Osteoblast (primary cell): ENCODE results near the gene SLC17A7. TPM values are rescaled to one million over a fixed set of nuclear protein-coding genes. Genes with fewer than 3 reads are reported as not detected.

Experiments used
- DNase-seq: peaks from one replicate; pipeline ENCODE4 v3.0.0; 2011; ENCODE audit warnings: low spot score, mixed read lengths; ENCODE audit not compliant: insufficient read length; ENCODE audit errors: missing footprints
- H2AFZ ChIP-seq: 2 replicates; pipeline ENCODE4 v1.6.0; 2011; ENCODE audit warnings: mild to moderate bottlenecking, low read length
- H3K27ac ChIP-seq: 2 replicates; pipeline ENCODE4 v1.5.1; 2011; ENCODE audit warnings: mild to moderate bottlenecking, low read depth, low read length, moderate library complexity
- H3K27me3 ChIP-seq: 2 replicates; pipeline ENCODE4 v1.6.0; 2012; ENCODE audit warnings: mild to moderate bottlenecking, control low read depth, inconsistent platforms, low read length, moderate library complexity; ENCODE audit not compliant: insufficient read depth
- H3K36me3 ChIP-seq: 2 replicates; pipeline ENCODE4 v1.5.1; 2011; ENCODE audit warnings: mild to moderate bottlenecking, low read length, control low read depth, moderate library complexity; ENCODE audit not compliant: insufficient read depth
- H3K4me1 ChIP-seq: 2 replicates; pipeline ENCODE4 v1.5.1; 2011; ENCODE audit warnings: mild to moderate bottlenecking, low read length, control low read depth, moderate library complexity; ENCODE audit not compliant: insufficient read depth
- H3K4me2 ChIP-seq: 2 replicates; pipeline ENCODE4 v1.6.0; 2011; ENCODE audit warnings: mild to moderate bottlenecking, low read length; ENCODE audit not compliant: insufficient read depth
- H3K4me3 ChIP-seq: fragments of 200-600 bp; sonication (generic); 3 replicates; pipeline ENCODE4 v1.5.1; 2012; ENCODE audit warnings: mild to moderate bottlenecking, low read length, inconsistent platforms; ENCODE audit not compliant: insufficient read depth
- H3K79me2 ChIP-seq: 2 replicates; pipeline ENCODE4 v1.6.0; 2012; ENCODE audit warnings: mild to moderate bottlenecking, low read length, control low read depth, inconsistent platforms; ENCODE audit not compliant: insufficient read depth
- H3K9me3 ChIP-seq: 2 replicates; pipeline ENCODE4 v1.5.1; 2011; ENCODE audit warnings: low read depth, low read length, control low read depth
- H4K20me1 ChIP-seq: 2 replicates; pipeline ENCODE4 v1.6.0; 2012; ENCODE audit warnings: mild to moderate bottlenecking, low read length, control low read depth; ENCODE audit not compliant: insufficient read depth
- total RNA-seq: library from RNA; depleted of rRNA; stranded (reverse); fragments of >200 nt; gene quantifications from 2 replicates; pipeline ENCODE4 v1.2.3, GENCODE V29; 2012
- TF ChIP-seq, protein P1 (sequence below): IDR thresholded peaks from 2 replicates; pipeline ENCODE4 v1.5.1; 2011; ENCODE audit warnings: mild to moderate bottlenecking, low read depth, low read length, moderate library complexity; ENCODE audit errors: extremely low read depth

SLC17A7 gene
- total RNA-seq, 1 donor = under 0.01 TPM

- Histone ChIP-seq H3K27ac (no peak overlapping the region), H3K4me2 (no peak overlapping the region), H4K20me1 (no peaks in the 10 kb centered on the region), H3K4me3 (no peak overlapping the region), H3K79me2 (no peaks in the 10 kb centered on the region), H3K9me3 (no peaks in the 10 kb centered on the region), H3K27me3 (no peaks in the 10 kb centered on the region), H3K4me1 (no peaks in the 10 kb centered on the region), H3K36me3 (no peaks in the 10 kb centered on the region), H2AFZ (no peak overlapping the region)
- TF ChIP-seq, protein P1, sequence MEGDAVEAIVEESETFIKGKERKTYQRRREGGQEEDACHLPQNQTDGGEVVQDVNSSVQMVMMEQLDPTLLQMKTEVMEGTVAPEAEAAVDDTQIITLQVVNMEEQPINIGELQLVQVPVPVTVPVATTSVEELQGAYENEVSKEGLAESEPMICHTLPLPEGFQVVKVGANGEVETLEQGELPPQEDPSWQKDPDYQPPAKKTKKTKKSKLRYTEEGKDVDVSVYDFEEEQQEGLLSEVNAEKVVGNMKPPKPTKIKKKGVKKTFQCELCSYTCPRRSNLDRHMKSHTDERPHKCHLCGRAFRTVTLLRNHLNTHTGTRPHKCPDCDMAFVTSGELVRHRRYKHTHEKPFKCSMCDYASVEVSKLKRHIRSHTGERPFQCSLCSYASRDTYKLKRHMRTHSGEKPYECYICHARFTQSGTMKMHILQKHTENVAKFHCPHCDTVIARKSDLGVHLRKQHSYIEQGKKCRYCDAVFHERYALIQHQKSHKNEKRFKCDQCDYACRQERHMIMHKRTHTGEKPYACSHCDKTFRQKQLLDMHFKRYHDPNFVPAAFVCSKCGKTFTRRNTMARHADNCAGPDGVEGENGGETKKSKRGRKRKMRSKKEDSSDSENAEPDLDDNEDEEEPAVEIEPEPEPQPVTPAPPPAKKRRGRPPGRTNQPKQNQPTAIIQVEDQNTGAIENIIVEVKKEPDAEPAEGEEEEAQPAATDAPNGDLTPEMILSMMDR = peak; percentile 82
- peak; percentile 93 for DNase-seq
Measured at GRCh38 chr19:49391581-49392399, 49.5 kb downstream of the SLC17A7 start.

- TF ChIP-seq, protein P1 = no peak
- Histone ChIP-seq H3K9me3 (no peaks in the 10 kb centered on the region), H3K27me3 (no peaks in the 10 kb centered on the region)
Measured at GRCh38 chr19:49390929-49391359, 50.4 kb downstream of the SLC17A7 start.

DNA sequence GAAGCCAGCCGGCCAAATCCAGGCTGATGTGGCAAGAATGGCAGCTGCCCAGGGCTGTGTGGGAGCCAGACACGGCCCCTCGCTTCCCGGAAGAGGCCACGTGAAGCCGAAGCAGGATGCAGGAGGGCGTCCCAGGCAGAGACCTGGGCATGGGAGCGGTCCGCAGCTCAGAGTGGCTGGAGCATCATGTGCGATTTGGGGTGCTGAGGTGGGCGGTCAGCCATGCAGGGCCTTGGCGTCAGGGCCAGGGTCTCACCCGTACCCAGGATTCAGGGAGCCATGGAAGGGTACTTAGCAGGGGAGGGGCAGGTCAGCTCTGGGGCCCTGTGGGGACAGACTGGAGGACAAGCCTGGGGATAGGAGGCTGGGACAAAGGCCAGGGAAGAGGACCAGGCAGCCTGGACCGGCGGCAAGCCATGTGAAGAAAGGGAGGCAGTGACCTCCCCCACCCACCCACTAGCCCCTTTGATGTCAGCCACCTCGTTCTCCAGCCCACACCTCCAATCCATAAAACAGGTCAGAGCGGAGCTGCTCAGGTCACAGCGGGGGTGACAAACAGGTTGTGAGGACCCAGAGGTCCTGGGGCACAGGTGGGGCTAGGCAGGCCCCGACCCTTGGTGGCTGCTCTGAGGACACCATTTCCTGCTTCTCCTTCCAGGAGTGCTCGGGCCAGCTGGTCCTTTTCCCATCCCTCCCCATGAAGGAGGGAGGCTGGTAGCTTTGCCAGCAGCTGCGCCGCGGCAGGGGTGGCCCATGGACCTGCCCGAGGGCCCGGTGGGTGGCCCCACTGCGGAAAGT is 51.0 kb downstream of the SLC17A7 start:
- no peaks in the 10 kb centered on the region for H3K9me3 ChIP-seq
- TF ChIP-seq, protein P1 = no peak
- H3K79me2 ChIP-seq = no peaks in the 10 kb centered on the region
- H4K20me1 ChIP-seq = no peaks in the 10 kb centered on the region
- DNase-seq = peak; percentile 41
- no peaks in the 10 kb centered on the region for H3K36me3 ChIP-seq
- no peaks in the 10 kb centered on the region for H3K27me3 ChIP-seq
- H3K4me1 ChIP-seq = no peaks in the 10 kb centered on the region
- no peak overlapping the region for H3K4me2 ChIP-seq
- H3K27ac ChIP-seq = no peak overlapping the region
- H3K4me3 ChIP-seq = no peak overlapping the region
- H2AFZ ChIP-seq = no peak overlapping the region

More at GRCh38 chr19:49390929-49391359, 50.4 kb downstream of the SLC17A7 start:
- Histone ChIP-seq H3K36me3 (no peaks in the 10 kb centered on the region), H3K4me2 (no peak overlapping the region), H3K4me3 (no peak overlapping the region), H3K27ac (no peak overlapping the region), H3K4me1 (no peaks in the 10 kb centered on the region), H4K20me1 (no peaks in the 10 kb centered on the region), H3K79me2 (no peaks in the 10 kb centered on the region), H2AFZ (no peak overlapping the region)
- DNase-seq = peak; percentile 84

- Histone ChIP-seq H3K79me2 (no peaks in the 10 kb centered on the region), H3K27me3 (no peaks in the 10 kb centered on the region), H3K4me1 (no peaks in the 10 kb centered on the region), H3K4me2 (no peak overlapping the region), H3K36me3 (no peaks in the 10 kb centered on the region), H3K9me3 (no peaks in the 10 kb centered on the region), H4K20me1 (no peaks in the 10 kb centered on the region), H3K27ac (no peak overlapping the region), H3K4me3 (no peak overlapping the region), H2AFZ (no peak overlapping the region)
- TF ChIP-seq, protein P1 = no peak
- DNase-seq = peak; percentile 37
Measured at GRCh38 chr19:49389406-49389805, 51.9 kb downstream of the SLC17A7 start.
